Panc1 (cell line): ENCODE measurements around the gene PRDX3. TPM values are rescaled to one million over a fixed set of nuclear protein-coding genes. Genes with fewer than 3 reads are reported as not detected.
"Not testable (repeated sequence)": the region's sequence is repeated elsewhere in the genome, so short reads cannot be mapped to it uniquely, and the experiment has no call there.

Source experiments
- ATAC-seq: fragments of 200-7000 bp; cut with Tn5 transposase; 2 replicates; pipeline ENCODE4 v1.9.1; 2020; ENCODE audit warnings: mild to moderate bottlenecking, moderate library complexity
- BruUV-seq: library from RNA; stranded (reverse); fragments of 400-500 nt; replicated peaks from 2 replicates; lab custom pipeline; 2021; lab: Mats Ljungman, UMichigan
- CTCF ChIA-PET: fragments of 300-600 bp; sonication (Branson Sonifier 250); formaldehyde crosslinking; loops from one replicate; lab custom pipeline; 2022; ENCODE audit warnings: antibody characterized with exemption; lab: Charles Lee
- POLR2A ChIA-PET: fragments of 300-600 bp; sonication (Branson Sonifier 250); formaldehyde crosslinking; loops from one replicate; lab custom pipeline; 2022; ENCODE audit warnings: antibody characterized with exemption; lab: Charles Lee
- DNase-seq: peaks from one replicate; pipeline ENCODE4 v3.0.0-alpha.2; 2010; ENCODE audit warnings: low read depth, low spot score
- H3K27ac ChIP-seq: 2 replicates; pipeline ENCODE4 v1.5.1; 2011; ENCODE audit warnings: mild to moderate bottlenecking, low read length, inconsistent platforms
- H3K27me3 ChIP-seq: fragments of 200-500 bp; sonication (Bioruptor generic); 2 replicates; pipeline ENCODE4 v1.6.0; 2014; ENCODE audit warnings: low read length, inconsistent platforms; ENCODE audit not compliant: control insufficient read depth, insufficient read depth
- H3K36me3 ChIP-seq: fragments of 200-500 bp; sonication (Bioruptor generic); 2 replicates; pipeline ENCODE4 v1.5.1; 2014; ENCODE audit warnings: inconsistent platforms, mild to moderate bottlenecking, low read length, moderate library complexity; ENCODE audit not compliant: control insufficient read depth, insufficient read depth
- H3K4me1 ChIP-seq: 2 replicates; pipeline ENCODE4 v1.5.1; 2011; ENCODE audit warnings: inconsistent platforms, mild to moderate bottlenecking, low read length, moderate library complexity; ENCODE audit not compliant: control insufficient read depth, insufficient read depth
- H3K4me3 ChIP-seq, 2 experiments: 2 replicates each; pipeline ENCODE4 v1.5.1; 2011 to 2012; ENCODE audit warnings: low read depth in 2 of 2, low read length in 2 of 2, mild to moderate bottlenecking in 2 of 2, inconsistent platforms in 1 of 2, moderate library complexity in 1 of 2
- H3K9me3 ChIP-seq: fragments of 200-500 bp; sonication (Bioruptor generic); 2 replicates; pipeline ENCODE4 v1.5.1; 2014; ENCODE audit warnings: low read depth, mild to moderate bottlenecking, inconsistent platforms, low read length, moderate library complexity; ENCODE audit not compliant: control insufficient read depth, insufficient read depth
- POLR2AphosphoS5 ChIP-seq: IDR thresholded peaks from 2 replicates; pipeline ENCODE4 v1.6.1; 2012; ENCODE audit warnings: mild to moderate bottlenecking, low read depth, low read length, moderate library complexity
- REST ChIP-seq, 2 experiments: IDR thresholded peaks; 2 replicates each; pipeline ENCODE4 v1.6.1; 2011 to 2012; ENCODE audit warnings: low read depth in 2 of 2, control low read depth in 1 of 2, low read length in 1 of 2, mild to moderate bottlenecking in 1 of 2, moderate library complexity in 1 of 2; ENCODE audit not compliant: insufficient read depth in 1 of 2
- SIN3A ChIP-seq: IDR thresholded peaks from 2 replicates; pipeline ENCODE4 v1.6.1; 2012; ENCODE audit warnings: low read depth, mild to moderate bottlenecking, low read length, moderate library complexity, borderline replicate concordance; ENCODE audit not compliant: insufficient read depth
- TCF7L2 ChIP-seq: IDR thresholded peaks from 2 replicates; pipeline ENCODE4 v1.6.1; 2011; ENCODE audit warnings: mild to moderate bottlenecking, low read depth, low read length, inconsistent platforms
- in situ Hi-C: cut with HindIII; loops from 2 replicates; pipeline ENCODE4 v1.10.0; 2016; ENCODE audit warnings: low sequenced_read_pairs, low pct_unique_long_range_greater_than_20kb
- intact Hi-C: fragments of 100-400 bp; cut with micrococcal nuclease; formaldehyde crosslinking; loops from one replicate; pipeline ENCODE4 v1.10.0; 2022; ENCODE audit not compliant: unreplicated experiment
- total RNA-seq: library from RNA; stranded (reverse); gene quantifications from one replicate; pipeline ENCODE4 v1.2.1, GENCODE V29; 2021; ENCODE audit not compliant: unreplicated experiment
- TF ChIP-seq, protein P1 (sequence below): fragments of 450-650 bp; IDR thresholded peaks from 2 replicates; pipeline ENCODE4 v1.5.1; 2017; ENCODE audit warnings: mild to moderate bottlenecking

PRDX3 gene
- total RNA-seq, 1 experiment from 2014 or later = 235 TPM

GRCh38 chr10:119153661-119154060 lies 25.0 kb downstream of the PRDX3 start:
- no peaks in the 10 kb centered on the region for H3K4me1 ChIP-seq
- peaks cover 18% of the 10 kb centered on the region for H3K36me3 ChIP-seq
- no peaks in the 10 kb centered on the region for H3K9me3 ChIP-seq
- DNase-seq (no peak), ATAC-seq (no peak)
- POLR2A ChIA-PET = no interaction called here
- TF ChIP-seq SIN3A (no peak), TCF7L2 (no peak), REST (IDR thresholded peaks at IDR 0.05; ENCODE audit: insufficient read depth in 1 of 2, low read depth in 2 of 2, low read length in 1 of 2) (no peak), POLR2AphosphoS5 (no peak)
- TF ChIP-seq, protein P1, sequence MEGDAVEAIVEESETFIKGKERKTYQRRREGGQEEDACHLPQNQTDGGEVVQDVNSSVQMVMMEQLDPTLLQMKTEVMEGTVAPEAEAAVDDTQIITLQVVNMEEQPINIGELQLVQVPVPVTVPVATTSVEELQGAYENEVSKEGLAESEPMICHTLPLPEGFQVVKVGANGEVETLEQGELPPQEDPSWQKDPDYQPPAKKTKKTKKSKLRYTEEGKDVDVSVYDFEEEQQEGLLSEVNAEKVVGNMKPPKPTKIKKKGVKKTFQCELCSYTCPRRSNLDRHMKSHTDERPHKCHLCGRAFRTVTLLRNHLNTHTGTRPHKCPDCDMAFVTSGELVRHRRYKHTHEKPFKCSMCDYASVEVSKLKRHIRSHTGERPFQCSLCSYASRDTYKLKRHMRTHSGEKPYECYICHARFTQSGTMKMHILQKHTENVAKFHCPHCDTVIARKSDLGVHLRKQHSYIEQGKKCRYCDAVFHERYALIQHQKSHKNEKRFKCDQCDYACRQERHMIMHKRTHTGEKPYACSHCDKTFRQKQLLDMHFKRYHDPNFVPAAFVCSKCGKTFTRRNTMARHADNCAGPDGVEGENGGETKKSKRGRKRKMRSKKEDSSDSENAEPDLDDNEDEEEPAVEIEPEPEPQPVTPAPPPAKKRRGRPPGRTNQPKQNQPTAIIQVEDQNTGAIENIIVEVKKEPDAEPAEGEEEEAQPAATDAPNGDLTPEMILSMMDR = no peak
- no TSS peak for BruUV-seq
- in situ Hi-C loops = no loop called here
- H3K27me3 ChIP-seq = no peaks in the 10 kb centered on the region
- H3K27ac ChIP-seq = no peak overlapping the region
- H3K4me3 ChIP-seq = no peak overlapping the region
- intact Hi-C loops = no loop called here
- CTCF ChIA-PET = no interaction called here

DNA sequence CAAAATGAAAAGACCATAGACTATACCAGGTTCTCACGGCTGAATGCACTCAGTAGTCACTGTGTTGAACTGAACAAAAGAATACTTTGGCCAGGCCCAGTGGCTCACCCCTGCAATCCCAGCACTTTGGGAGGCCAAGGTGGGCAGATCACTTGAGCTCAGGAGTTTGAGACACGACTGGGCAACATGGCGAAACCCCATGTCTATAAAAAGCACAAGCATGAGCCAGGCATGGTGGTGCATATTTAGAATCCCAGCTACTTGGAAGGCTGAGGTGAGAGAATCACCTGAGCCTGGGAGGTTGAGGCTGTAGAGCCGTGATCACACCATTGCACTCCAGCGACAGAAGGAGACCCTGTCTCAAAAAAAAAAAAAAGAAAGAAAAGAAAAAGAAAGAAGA lies 25.6 kb downstream of the PRDX3 start:
- no TSS peak for BruUV-seq
- no peaks in the 10 kb centered on the region for H3K4me1 ChIP-seq
- no peaks in the 10 kb centered on the region for H3K9me3 ChIP-seq
- peaks cover 17% of the 10 kb centered on the region for H3K36me3 ChIP-seq
- no peak overlapping the region for H3K27ac ChIP-seq
- no peak for ATAC-seq
- H3K4me3 ChIP-seq = no peak overlapping the region
- no peaks in the 10 kb centered on the region for H3K27me3 ChIP-seq
- in situ Hi-C loops = no loop called here
- intact Hi-C loops = no loop called here
- POLR2A ChIA-PET = interaction anchor here (0.7 kb wide), 1 partner anchor 76 kb away, joined by 3 read pairs; no protein-coding TSS in a partner anchor
- DNase-seq = no peak
- TF ChIP-seq SIN3A (no peak), REST (IDR thresholded peaks at IDR 0.05; ENCODE audit: insufficient read depth in 1 of 2, low read depth in 2 of 2, low read length in 1 of 2) (no peak), TCF7L2 (no peak), POLR2AphosphoS5 (no peak)
- TF ChIP-seq, protein P1 = no peak
- CTCF ChIA-PET = no interaction called here

DNA sequence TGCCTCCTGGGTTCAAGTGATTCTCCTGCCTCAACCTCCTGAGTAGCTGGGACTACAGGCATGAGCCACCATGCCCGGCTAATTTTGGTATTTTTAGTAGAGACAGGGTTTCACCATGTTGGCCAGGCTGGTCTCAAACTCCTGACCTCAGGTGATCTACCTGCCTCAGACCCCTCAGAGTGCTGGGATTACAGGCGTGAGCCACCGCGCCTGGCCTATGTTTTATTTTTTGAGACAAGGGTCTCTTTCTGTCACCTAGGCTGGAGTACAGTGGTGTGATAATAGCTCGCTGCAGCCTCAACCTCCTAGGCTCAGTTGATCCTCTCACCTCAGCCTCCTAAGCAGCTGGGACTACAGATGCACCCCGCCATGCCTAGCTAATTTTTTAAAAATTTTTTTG lies 27.0 kb downstream of the PRDX3 start:
- DNase-seq, intact Hi-C loops, CTCF ChIA-PET, H3K27ac ChIP-seq, H3K9me3 ChIP-seq, H3K4me3 ChIP-seq, H3K36me3 ChIP-seq, ATAC-seq, H3K4me1 ChIP-seq, H3K27me3 ChIP-seq, BruUV-seq, in situ Hi-C loops: not testable (repeated sequence)
- POLR2A ChIA-PET = interaction anchor here (0.7 kb wide), 1 partner anchor 274 kb away, joined by 5 read pairs; no protein-coding TSS in a partner anchor
